Measurements from ENCODE around the gene MAU2. TPM values are rescaled to one million over a fixed set of nuclear protein-coding genes. Genes with fewer than 3 reads are reported as not detected.

Gene MAU2
- total and polyA plus RNA-seq, 11 donors: 15.7 to 46.4 (median 29.0) TPM

DNA sequence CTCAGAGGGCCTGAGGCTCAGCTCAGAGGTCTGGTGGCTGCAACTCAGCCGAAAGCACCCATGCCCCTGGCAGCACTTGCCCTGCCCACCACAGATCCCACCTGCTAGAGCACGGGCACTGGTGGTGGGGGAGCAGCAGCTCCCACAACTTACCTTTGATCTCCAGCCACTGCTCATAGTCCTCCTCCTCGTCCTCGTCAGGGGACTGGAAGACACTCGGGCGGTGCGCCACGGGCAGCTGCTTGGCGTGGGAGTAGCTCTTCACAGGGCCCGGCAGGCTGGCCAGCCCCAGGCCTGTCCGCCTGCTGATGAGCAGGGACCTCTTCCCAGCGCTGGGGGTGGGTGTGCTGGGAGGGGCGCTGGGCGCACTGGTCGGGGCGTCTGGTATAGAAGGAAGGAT lies 14.9 kb upstream of the MAU2 start:
- no peak overlapping the region for H3K4me3 ChIP-seq
- WGBS, 4 donors: 82 to 95% (median 92%) methylated on average over 11 to 16 of the region's 16 CpGs
- no peaks in the 10 kb centered on the region for H3K9me3 ChIP-seq
- ATAC-seq (no peak), DNase-seq (no peak)
- intact Hi-C loops (cut with DNase I): no loop called here
- H3K27me3 ChIP-seq: no peaks in the 10 kb centered on the region
- H3K27ac ChIP-seq: no peak overlapping the region
- no peak for TF ChIP-seq POLR2A (IDR thresholded peaks at IDR 0.05)
- TF ChIP-seq, protein P1, sequence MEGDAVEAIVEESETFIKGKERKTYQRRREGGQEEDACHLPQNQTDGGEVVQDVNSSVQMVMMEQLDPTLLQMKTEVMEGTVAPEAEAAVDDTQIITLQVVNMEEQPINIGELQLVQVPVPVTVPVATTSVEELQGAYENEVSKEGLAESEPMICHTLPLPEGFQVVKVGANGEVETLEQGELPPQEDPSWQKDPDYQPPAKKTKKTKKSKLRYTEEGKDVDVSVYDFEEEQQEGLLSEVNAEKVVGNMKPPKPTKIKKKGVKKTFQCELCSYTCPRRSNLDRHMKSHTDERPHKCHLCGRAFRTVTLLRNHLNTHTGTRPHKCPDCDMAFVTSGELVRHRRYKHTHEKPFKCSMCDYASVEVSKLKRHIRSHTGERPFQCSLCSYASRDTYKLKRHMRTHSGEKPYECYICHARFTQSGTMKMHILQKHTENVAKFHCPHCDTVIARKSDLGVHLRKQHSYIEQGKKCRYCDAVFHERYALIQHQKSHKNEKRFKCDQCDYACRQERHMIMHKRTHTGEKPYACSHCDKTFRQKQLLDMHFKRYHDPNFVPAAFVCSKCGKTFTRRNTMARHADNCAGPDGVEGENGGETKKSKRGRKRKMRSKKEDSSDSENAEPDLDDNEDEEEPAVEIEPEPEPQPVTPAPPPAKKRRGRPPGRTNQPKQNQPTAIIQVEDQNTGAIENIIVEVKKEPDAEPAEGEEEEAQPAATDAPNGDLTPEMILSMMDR (IDR thresholded peaks at IDR 0.05): no peak
- peaks cover 0 to 15% (median 5%) of the 10 kb centered on the region in 12 donors for H3K4me1 ChIP-seq
- peaks cover 0 to 100% (median 94%) of the 10 kb centered on the region in 9 donors for H3K36me3 ChIP-seq

DNA sequence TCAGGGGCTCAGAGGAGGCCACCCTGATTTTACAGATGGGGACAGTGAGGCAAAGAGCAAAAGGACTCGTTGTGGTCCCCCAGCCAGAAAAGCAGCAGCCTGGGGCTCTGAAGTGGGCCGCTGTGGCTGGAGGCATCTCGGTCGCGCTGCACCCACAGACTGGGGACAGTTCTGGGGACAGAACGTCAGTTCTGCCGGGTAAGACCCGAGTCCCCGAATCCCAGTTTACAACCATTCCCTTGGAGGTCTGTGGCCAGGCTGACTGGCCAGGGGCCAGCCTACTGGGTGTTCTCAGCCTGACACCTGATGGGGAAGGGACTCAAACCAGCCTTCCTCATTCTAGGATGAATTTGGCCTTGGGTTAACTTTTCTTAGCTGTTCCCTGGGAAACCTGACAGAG lies 14.4 kb upstream of the MAU2 start:
- ATAC-seq (no peak), DNase-seq (no peak)
- intact Hi-C loops (cut with DNase I): no loop called here
- Histone ChIP-seq H3K9me3 (no peaks in the 10 kb centered on the region), H3K4me1 (peaks cover 0 to 15% (median 5%) of the 10 kb centered on the region in 12 donors), H3K27me3 (no peaks in the 10 kb centered on the region), H3K4me3 (no peak overlapping the region), H3K27ac (no peak overlapping the region), H3K36me3 (peaks cover 0 to 100% (median 93%) of the 10 kb centered on the region in 9 donors)
- 90 to 97% (median 95%) methylated on average over 3 to 9 of the region's 9 CpGs for WGBS, 4 donors
- TF ChIP-seq POLR2A (IDR thresholded peaks at IDR 0.05): no peak
- TF ChIP-seq, protein P1 (IDR thresholded peaks at IDR 0.05): no peak

DNA sequence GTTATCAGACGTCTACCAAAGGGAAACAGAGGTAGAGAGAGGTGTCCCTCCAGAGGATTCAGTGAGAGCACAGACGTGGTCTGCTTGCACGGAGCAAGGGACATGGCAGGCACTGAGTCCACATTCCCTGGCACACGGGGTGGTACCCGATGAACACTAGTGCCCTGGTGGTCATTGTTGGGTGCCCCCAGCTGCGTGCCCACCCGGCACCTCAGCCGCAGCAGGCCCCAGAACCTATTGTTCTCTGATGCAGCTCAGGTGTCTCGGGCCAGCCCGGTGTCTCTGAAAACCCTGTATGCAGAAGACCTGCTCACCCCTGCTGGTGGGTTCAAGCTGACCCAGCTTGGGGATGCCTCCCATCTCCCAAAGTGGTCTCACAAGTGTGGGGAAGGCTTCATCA lies 12.3 kb upstream of the MAU2 start:
- Histone ChIP-seq H3K4me1 (peaks cover 0 to 15% (median 5%) of the 10 kb centered on the region in 12 donors), H3K27ac (no peak overlapping the region), H3K36me3 (peaks cover 0 to 100% (median 90%) of the 10 kb centered on the region in 9 donors), H3K27me3 (no peaks in the 10 kb centered on the region), H3K9me3 (no peaks in the 10 kb centered on the region), H3K4me3 (no peak overlapping the region)
- WGBS, 4 donors: 93 to 96% (median 94%) methylated on average over 9 to 10 of the region's 10 CpGs
- TF ChIP-seq POLR2A (IDR thresholded peaks at IDR 0.05): no peak
- TF ChIP-seq, protein P1 (IDR thresholded peaks at IDR 0.05): no peak
- intact Hi-C loops (cut with DNase I): no loop called here
- DNase-seq (no peak), ATAC-seq (no peak)

DNA sequence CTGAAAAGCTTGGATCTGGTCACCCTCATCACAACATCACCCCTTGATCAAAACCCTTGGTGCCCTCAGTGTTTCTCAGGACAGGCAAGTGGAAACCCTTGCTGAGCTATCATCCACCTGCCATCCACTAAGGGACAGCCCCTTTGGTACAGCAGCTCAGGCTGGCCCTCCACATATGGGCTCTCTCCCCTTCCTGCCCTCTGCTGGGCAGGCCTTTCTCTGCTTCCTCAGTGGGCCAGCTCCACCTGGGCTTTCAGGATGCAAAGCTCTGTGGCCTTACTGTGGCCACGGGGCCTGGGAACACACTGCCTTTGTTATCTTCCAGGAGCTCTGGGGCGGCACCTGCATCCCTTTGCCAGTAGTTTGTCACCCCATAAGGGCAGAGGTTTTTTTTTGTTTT lies 5.2 kb upstream of the MAU2 start:
- TF ChIP-seq, protein P1 (IDR thresholded peaks at IDR 0.05): no peak
- TF ChIP-seq POLR2A (IDR thresholded peaks at IDR 0.05): no peak
- DNase-seq: no peak
- H3K9me3 ChIP-seq: no peaks in the 10 kb centered on the region
- H3K4me3 ChIP-seq: no peak overlapping the region
- no peaks in the 10 kb centered on the region for H3K27me3 ChIP-seq
- intact Hi-C loops (cut with DNase I): no loop called here
- H3K27ac ChIP-seq: peak overlapping the region in 5 of 12 donors; percentile 25 to 61 (median 57)
- peaks cover 0 to 28% (median 11%) of the 10 kb centered on the region in 12 donors for H3K4me1 ChIP-seq
- 77 to 91% (median 89%) methylated on average over 2 of the region's 2 CpGs for WGBS, 4 donors
- H3K36me3 ChIP-seq: peaks cover 0 to 62% (median 52%) of the 10 kb centered on the region in 9 donors
- ATAC-seq: no peak
